ENCODE measurements around the gene BABAM2. TPM values are rescaled to one million over a fixed set of nuclear protein-coding genes. Genes with fewer than 3 reads are reported as not detected.

BABAM2 gene
- total RNA-seq, 1 donor from 2014 or later, result 46.7 TPM

GRCh38 chr2:27922842-27923241 is 32.3 kb downstream of the BABAM2 start:
- intact Hi-C loops (cut with micrococcal nuclease), result no loop called here
- H3K4me3 Mint-ChIP-seq, result no peak overlapping the region
- no peak overlapping the region for H3K27ac Mint-ChIP-seq
- no peaks in the 10 kb centered on the region for H3K27me3 Mint-ChIP-seq
- H3K4me1 Mint-ChIP-seq, result peaks cover 7% of the 10 kb centered on the region
- no peaks in the 10 kb centered on the region for H3K9me3 Mint-ChIP-seq
- H3K36me3 Mint-ChIP-seq (ENCODE audit: low read depth), result peaks cover 11% of the 10 kb centered on the region
- DNase-seq, result no peak

- Mint-ChIP-seq H3K27ac (no peak overlapping the region), H3K9me3 (no peaks in the 10 kb centered on the region), H3K4me1 (peaks cover 5% of the 10 kb centered on the region), H3K27me3 (no peaks in the 10 kb centered on the region), H3K4me3 (no peak overlapping the region), H3K36me3 (ENCODE audit: low read depth) (peaks cover 17% of the 10 kb centered on the region)
- intact Hi-C loops (cut with micrococcal nuclease), result no loop called here
- DNase-seq, result no peak
Observed at GRCh38 chr2:27925766-27926472, 35.4 kb downstream of the BABAM2 start.

- peaks cover 8% of the 10 kb centered on the region for H3K4me1 Mint-ChIP-seq
Observed at GRCh38 chr2:27929916-27930486, 39.5 kb downstream of the BABAM2 start.

GRCh38 chr2:27931361-27931950 is 40.9 kb downstream of the BABAM2 start:
- Mint-ChIP-seq H3K27me3 (no peaks in the 10 kb centered on the region), H3K36me3 (ENCODE audit: low read depth) (peaks cover 31% of the 10 kb centered on the region), H3K9me3 (no peaks in the 10 kb centered on the region)

More at GRCh38 chr2:27929916-27930486, 39.5 kb downstream of the BABAM2 start:
- no peak overlapping the region for H3K27ac Mint-ChIP-seq
- no peak for DNase-seq
- no peaks in the 10 kb centered on the region for H3K9me3 Mint-ChIP-seq
- intact Hi-C loops (cut with micrococcal nuclease), result no loop called here
- H3K4me3 Mint-ChIP-seq, result no peak overlapping the region
- H3K36me3 Mint-ChIP-seq (ENCODE audit: low read depth), result peaks cover 34% of the 10 kb centered on the region
- no peaks in the 10 kb centered on the region for H3K27me3 Mint-ChIP-seq

GRCh38 chr2:27932396-27932795 is 41.9 kb downstream of the BABAM2 start:
- intact Hi-C loops (cut with micrococcal nuclease), result no loop called here

More at GRCh38 chr2:27931361-27931950, 40.9 kb downstream of the BABAM2 start:
- no peak overlapping the region for H3K4me3 Mint-ChIP-seq
- intact Hi-C loops (cut with micrococcal nuclease), result no loop called here
- H3K27ac Mint-ChIP-seq, result no peak overlapping the region
- no peak for DNase-seq
- H3K4me1 Mint-ChIP-seq, result peaks cover 4% of the 10 kb centered on the region

GRCh38 chr2:27935026-27935425 is 44.5 kb downstream of the BABAM2 start:
- Mint-ChIP-seq H3K9me3 (no peaks in the 10 kb centered on the region), H3K36me3 (ENCODE audit: low read depth) (peaks cover 35% of the 10 kb centered on the region), H3K27me3 (no peaks in the 10 kb centered on the region), H3K4me3 (no peak overlapping the region), H3K4me1 (peaks cover 10% of the 10 kb centered on the region), H3K27ac (no peak overlapping the region)
- DNase-seq, result no peak
- intact Hi-C loops (cut with micrococcal nuclease), result no loop called here

More at GRCh38 chr2:27932396-27932795, 41.9 kb downstream of the BABAM2 start:
- no peak overlapping the region for H3K27ac Mint-ChIP-seq
- H3K27me3 Mint-ChIP-seq, result no peaks in the 10 kb centered on the region
- DNase-seq, result no peak
- H3K4me3 Mint-ChIP-seq, result no peak overlapping the region
- no peaks in the 10 kb centered on the region for H3K9me3 Mint-ChIP-seq
- H3K36me3 Mint-ChIP-seq (ENCODE audit: low read depth), result peaks cover 33% of the 10 kb centered on the region
- H3K4me1 Mint-ChIP-seq, result peaks cover 7% of the 10 kb centered on the region

GRCh38 chr2:27940090-27940671 is 49.7 kb downstream of the BABAM2 start:
- no peak for DNase-seq
- no peaks in the 10 kb centered on the region for H3K9me3 Mint-ChIP-seq
- H3K4me3 Mint-ChIP-seq, result no peak overlapping the region
- intact Hi-C loops (cut with micrococcal nuclease), result no loop called here
- H3K27me3 Mint-ChIP-seq, result no peaks in the 10 kb centered on the region
- peaks cover 23% of the 10 kb centered on the region for H3K36me3 Mint-ChIP-seq (ENCODE audit: low read depth)
- H3K27ac Mint-ChIP-seq, result no peak overlapping the region
- H3K4me1 Mint-ChIP-seq, result peaks cover 13% of the 10 kb centered on the region

GRCh38 chr2:27940982-27941381 is 50.5 kb downstream of the BABAM2 start:
- intact Hi-C loops (cut with micrococcal nuclease), result no loop called here
- no peak overlapping the region for H3K27ac Mint-ChIP-seq
- peaks cover 22% of the 10 kb centered on the region for H3K36me3 Mint-ChIP-seq (ENCODE audit: low read depth)
- H3K4me3 Mint-ChIP-seq, result no peak overlapping the region
- H3K9me3 Mint-ChIP-seq, result no peaks in the 10 kb centered on the region
- DNase-seq, result no peak
- H3K27me3 Mint-ChIP-seq, result no peaks in the 10 kb centered on the region
- peaks cover 13% of the 10 kb centered on the region for H3K4me1 Mint-ChIP-seq

GRCh38 chr2:27942612-27943547 is 52.4 kb downstream of the BABAM2 start:
- no peak for DNase-seq
- H3K36me3 Mint-ChIP-seq (ENCODE audit: low read depth), result peaks cover 15% of the 10 kb centered on the region
- H3K27ac Mint-ChIP-seq, result no peak overlapping the region
- no peaks in the 10 kb centered on the region for H3K9me3 Mint-ChIP-seq
- no peak overlapping the region for H3K4me3 Mint-ChIP-seq
- peaks cover 10% of the 10 kb centered on the region for H3K4me1 Mint-ChIP-seq
- intact Hi-C loops (cut with micrococcal nuclease), result no loop called here
- H3K27me3 Mint-ChIP-seq, result no peaks in the 10 kb centered on the region

- no peak for DNase-seq
- H3K27me3 Mint-ChIP-seq, result no peaks in the 10 kb centered on the region
- intact Hi-C loops (cut with micrococcal nuclease), result no loop called here
Observed at GRCh38 chr2:27946530-27947060, 56.1 kb downstream of the BABAM2 start.

GRCh38 chr2:27952070-27952469 is 61.5 kb downstream of the BABAM2 start:
- Mint-ChIP-seq H3K36me3 (ENCODE audit: low read depth) (peaks cover 17% of the 10 kb centered on the region), H3K27ac (no peak overlapping the region), H3K4me3 (no peak overlapping the region), H3K4me1 (peaks cover 44% of the 10 kb centered on the region), H3K27me3 (no peaks in the 10 kb centered on the region), H3K9me3 (no peaks in the 10 kb centered on the region)
- no peak for DNase-seq
- intact Hi-C loops (cut with micrococcal nuclease), result no loop called here

More at GRCh38 chr2:27946530-27947060, 56.1 kb downstream of the BABAM2 start:
- Mint-ChIP-seq H3K4me1 (peaks cover 19% of the 10 kb centered on the region), H3K9me3 (no peaks in the 10 kb centered on the region), H3K27ac (no peak overlapping the region), H3K36me3 (ENCODE audit: low read depth) (peaks cover 12% of the 10 kb centered on the region), H3K4me3 (no peak overlapping the region)

GRCh38 chr2:27953077-27953476 is 62.5 kb downstream of the BABAM2 start:
- Mint-ChIP-seq H3K9me3 (peaks cover 2% of the 10 kb centered on the region), H3K27ac (no peak overlapping the region), H3K4me3 (no peak overlapping the region), H3K4me1 (peaks cover 55% of the 10 kb centered on the region), H3K27me3 (no peaks in the 10 kb centered on the region), H3K36me3 (ENCODE audit: low read depth) (peaks cover 23% of the 10 kb centered on the region)
- no peak for DNase-seq
- intact Hi-C loops (cut with micrococcal nuclease), result no loop called here

GRCh38 chr2:27954221-27954673 is 63.7 kb downstream of the BABAM2 start:
- intact Hi-C loops (cut with micrococcal nuclease), result loop anchor here (2.0 kb wide), 3 partner anchors 51 to 437 kb away; partner anchors contain the start of genes BABAM2 and RBKS
- Mint-ChIP-seq H3K4me1 (peaks cover 61% of the 10 kb centered on the region), H3K36me3 (ENCODE audit: low read depth) (peaks cover 25% of the 10 kb centered on the region), H3K27me3 (no peaks in the 10 kb centered on the region), H3K27ac (peak overlapping the region; percentile 68), H3K9me3 (peaks cover 3% of the 10 kb centered on the region), H3K4me3 (no peak overlapping the region)
- DNase-seq, result no peak

Data from activated CD4-positive, alpha-beta T cell treated with anti-CD3 and anti-CD28 coated beads, Interleukin-2, amount 10 ng/mL, durations not matched to agents 24 days and 14 days (primary cell).